ENCODE data around the gene SLC12A9.

- TF ChIP-seq FOXM1 (IDR thresholded peaks at IDR 0.05; ENCODE audit: borderline replicate concordance) = no peak
- no peak for TF ChIP-seq FOXA1 (IDR thresholded peaks at IDR 0.05)
- no peak for TF ChIP-seq ZNF384 (IDR thresholded peaks at IDR 0.05)
Observed at GRCh38 chr7:100837099-100837836, 15.2 kb upstream of the SLC12A9 start.
